ENCODE results near the gene AP3B1. TPM values are rescaled to one million over a fixed set of nuclear protein-coding genes. Genes with fewer than 3 reads are reported as not detected.

The AP3B1 gene
- total RNA-seq, 1 experiment from 2014 or later: 39.7 TPM

DNA sequence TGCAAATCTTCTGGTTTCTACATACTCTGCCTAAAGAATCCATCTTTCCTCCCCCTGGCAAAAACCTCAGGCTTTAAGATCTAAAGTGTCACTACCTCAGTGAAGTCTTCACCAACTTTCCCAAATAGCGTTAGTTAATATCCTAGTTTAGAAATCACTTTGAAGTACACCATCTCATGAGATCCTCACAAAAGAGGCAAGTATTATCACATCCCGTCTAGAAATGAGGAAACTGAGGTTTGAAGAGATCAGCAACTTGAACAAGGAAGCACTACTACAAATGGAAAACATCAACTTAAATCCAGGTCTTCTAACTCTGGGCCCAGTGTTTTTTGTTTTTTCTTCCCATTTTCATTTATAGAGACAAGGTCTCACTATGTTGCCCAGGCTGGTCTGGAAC, 4.6 kb downstream of the AP3B1 start:
- intact Hi-C loops (cut with micrococcal nuclease): no loop called here
- peaks cover 44% of the 10 kb centered on the region for H3K4me1 Mint-ChIP-seq (ENCODE audit: insufficient read depth, unreplicated experiment)
- no TSS peak for BruUV-seq (replicated peaks)
- H3K27me3 Mint-ChIP-seq (ENCODE audit: insufficient read depth, unreplicated experiment): no peaks in the 10 kb centered on the region
- H3K36me3 Mint-ChIP-seq (ENCODE audit: insufficient read depth, unreplicated experiment): peaks cover 6% of the 10 kb centered on the region
- H3K27ac Mint-ChIP-seq (ENCODE audit: low read depth, unreplicated experiment): no peak overlapping the region
- H3K4me3 Mint-ChIP-seq (ENCODE audit: unreplicated experiment): no peak overlapping the region
- TF ChIP-seq, protein P1, sequence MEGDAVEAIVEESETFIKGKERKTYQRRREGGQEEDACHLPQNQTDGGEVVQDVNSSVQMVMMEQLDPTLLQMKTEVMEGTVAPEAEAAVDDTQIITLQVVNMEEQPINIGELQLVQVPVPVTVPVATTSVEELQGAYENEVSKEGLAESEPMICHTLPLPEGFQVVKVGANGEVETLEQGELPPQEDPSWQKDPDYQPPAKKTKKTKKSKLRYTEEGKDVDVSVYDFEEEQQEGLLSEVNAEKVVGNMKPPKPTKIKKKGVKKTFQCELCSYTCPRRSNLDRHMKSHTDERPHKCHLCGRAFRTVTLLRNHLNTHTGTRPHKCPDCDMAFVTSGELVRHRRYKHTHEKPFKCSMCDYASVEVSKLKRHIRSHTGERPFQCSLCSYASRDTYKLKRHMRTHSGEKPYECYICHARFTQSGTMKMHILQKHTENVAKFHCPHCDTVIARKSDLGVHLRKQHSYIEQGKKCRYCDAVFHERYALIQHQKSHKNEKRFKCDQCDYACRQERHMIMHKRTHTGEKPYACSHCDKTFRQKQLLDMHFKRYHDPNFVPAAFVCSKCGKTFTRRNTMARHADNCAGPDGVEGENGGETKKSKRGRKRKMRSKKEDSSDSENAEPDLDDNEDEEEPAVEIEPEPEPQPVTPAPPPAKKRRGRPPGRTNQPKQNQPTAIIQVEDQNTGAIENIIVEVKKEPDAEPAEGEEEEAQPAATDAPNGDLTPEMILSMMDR (IDR thresholded peaks at IDR 0.05; ENCODE audit: unreplicated experiment): no peak
- ChIA-PET CTCF (no interaction called here), POLR2A (interaction anchor here (3.7 kb wide), 1 partner anchor 71 kb away, joined by 20 read pairs; the partner anchor contains the start of gene SCAMP1)
- no peak for DNase-seq (ENCODE audit: unreplicated experiment)
- no peaks in the 10 kb centered on the region for H3K9me3 Mint-ChIP-seq (ENCODE audit: unreplicated experiment)

- ChIA-PET CTCF (interaction anchor here (0.7 kb wide), 1 partner anchor 475 kb away, joined by 5 read pairs; no protein-coding TSS in a partner anchor), POLR2A (interaction anchor here (0.6 to 3.7 kb wide), 2 partner anchors 73 to 159 kb away, joined by 3 to 20 read pairs; partner anchors contain the start of gene SCAMP1)
- Mint-ChIP-seq H3K9me3 (ENCODE audit: unreplicated experiment) (peaks cover 6% of the 10 kb centered on the region), H3K36me3 (ENCODE audit: insufficient read depth, unreplicated experiment) (peaks cover 6% of the 10 kb centered on the region), H3K4me3 (ENCODE audit: unreplicated experiment) (no peak overlapping the region), H3K27ac (ENCODE audit: low read depth, unreplicated experiment) (peak overlapping the region; percentile 33), H3K27me3 (ENCODE audit: insufficient read depth, unreplicated experiment) (no peaks in the 10 kb centered on the region), H3K4me1 (ENCODE audit: insufficient read depth, unreplicated experiment) (peaks cover 46% of the 10 kb centered on the region)
- intact Hi-C loops (cut with micrococcal nuclease): no loop called here
- BruUV-seq (replicated peaks): no TSS peak
- no peak for DNase-seq (ENCODE audit: unreplicated experiment)
- TF ChIP-seq, protein P1 (IDR thresholded peaks at IDR 0.05; ENCODE audit: unreplicated experiment): no peak
Observed at GRCh38 chr5:78288246-78288645, 6.3 kb downstream of the AP3B1 start.

DNA sequence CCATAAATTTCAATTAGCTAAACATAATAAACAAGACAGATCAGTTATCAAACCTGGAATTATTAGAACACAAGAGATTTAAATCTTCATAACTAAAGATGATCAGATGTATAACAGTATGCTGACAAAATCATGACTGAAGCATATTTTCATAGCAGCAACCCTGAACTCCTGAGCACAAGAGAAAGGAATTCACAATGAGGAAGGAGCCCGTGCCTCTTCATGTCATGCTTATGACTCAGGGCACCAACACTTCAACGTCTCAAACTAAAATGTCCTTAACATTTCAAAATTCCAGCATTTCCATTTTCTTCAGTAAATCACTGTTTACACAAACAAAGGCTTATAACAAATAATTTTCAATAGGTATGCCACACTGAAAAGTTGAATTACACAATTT, 6.7 kb downstream of the AP3B1 start:
- H3K36me3 Mint-ChIP-seq (ENCODE audit: insufficient read depth, unreplicated experiment): peaks cover 6% of the 10 kb centered on the region
- H3K4me3 Mint-ChIP-seq (ENCODE audit: unreplicated experiment): no peak overlapping the region
- peak; percentile 59 for DNase-seq (ENCODE audit: unreplicated experiment)
- H3K27ac Mint-ChIP-seq (ENCODE audit: low read depth, unreplicated experiment): peak overlapping the region; percentile 33
- TF ChIP-seq, protein P1 (IDR thresholded peaks at IDR 0.05; ENCODE audit: unreplicated experiment): no peak
- POLR2A ChIA-PET: interaction anchor here (0.6 to 3.7 kb wide), 2 partner anchors 73 to 159 kb away, joined by 3 to 20 read pairs; partner anchors contain the start of gene SCAMP1
- H3K27me3 Mint-ChIP-seq (ENCODE audit: insufficient read depth, unreplicated experiment): no peaks in the 10 kb centered on the region
- peaks cover 9% of the 10 kb centered on the region for H3K9me3 Mint-ChIP-seq (ENCODE audit: unreplicated experiment)
- CTCF ChIA-PET: interaction anchor here (0.7 kb wide), 1 partner anchor 475 kb away, joined by 5 read pairs; no protein-coding TSS in a partner anchor
- intact Hi-C loops (cut with micrococcal nuclease): no loop called here
- H3K4me1 Mint-ChIP-seq (ENCODE audit: insufficient read depth, unreplicated experiment): peaks cover 47% of the 10 kb centered on the region
- no TSS peak for BruUV-seq (replicated peaks)

GRCh38 chr5:78287169-78287568, 7.3 kb downstream of the AP3B1 start:
- CTCF ChIA-PET: interaction anchor here (0.6 kb wide), 1 partner anchor 1355 kb away, joined by 3 read pairs; no protein-coding TSS in a partner anchor
- H3K9me3 Mint-ChIP-seq (ENCODE audit: unreplicated experiment): peaks cover 9% of the 10 kb centered on the region
- peaks cover 6% of the 10 kb centered on the region for H3K36me3 Mint-ChIP-seq (ENCODE audit: insufficient read depth, unreplicated experiment)
- no TSS peak for BruUV-seq (replicated peaks)
- POLR2A ChIA-PET: interaction anchor here (0.7 to 3.7 kb wide), 3 partner anchors 14 to 74 kb away, joined by 3 to 20 read pairs (median 3); partner anchors contain the start of gene SCAMP1
- DNase-seq (ENCODE audit: unreplicated experiment): no peak
- H3K27me3 Mint-ChIP-seq (ENCODE audit: insufficient read depth, unreplicated experiment): no peaks in the 10 kb centered on the region
- no peak overlapping the region for H3K27ac Mint-ChIP-seq (ENCODE audit: low read depth, unreplicated experiment)
- peaks cover 47% of the 10 kb centered on the region for H3K4me1 Mint-ChIP-seq (ENCODE audit: insufficient read depth, unreplicated experiment)
- intact Hi-C loops (cut with micrococcal nuclease): no loop called here
- H3K4me3 Mint-ChIP-seq (ENCODE audit: unreplicated experiment): no peak overlapping the region
- TF ChIP-seq, protein P1 (IDR thresholded peaks at IDR 0.05; ENCODE audit: unreplicated experiment): no peak

Measured in MCF 10A (cell line).